HG02938 (cell line): ENCODE measurements around the gene TMPRSS11F.

ENCODE experiments used
- ATAC-seq: cut with Tn5 transposase; IDR thresholded peaks from one replicate; pipeline ENCODE4 v1.9.1; 2021; ENCODE audit warnings: mild to moderate bottlenecking, moderate library complexity; ENCODE audit not compliant: unreplicated experiment

Gene TMPRSS11F

DNA sequence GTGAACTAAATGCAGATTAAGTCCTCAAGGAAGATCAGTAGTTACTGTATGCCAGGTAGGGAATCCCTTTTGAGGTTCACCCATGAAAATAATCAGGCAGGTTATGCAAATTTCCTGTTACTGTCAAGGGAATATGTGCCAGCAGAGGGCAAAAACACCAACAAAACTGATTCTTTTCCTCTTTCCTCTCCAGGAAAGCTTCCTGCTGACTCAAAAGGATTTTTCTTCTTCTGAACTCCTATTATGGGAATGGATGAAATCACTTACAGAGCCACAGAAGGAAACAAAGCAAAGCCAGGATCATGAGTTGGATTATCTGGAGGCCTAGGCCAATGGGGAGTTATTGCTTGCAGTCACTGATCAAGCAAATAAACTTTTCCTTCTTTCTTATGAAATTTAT is 49.7 kb downstream of the TMPRSS11F start:
- ATAC-seq = no peak

GRCh38 chr4:68077737-68078136 is 51.9 kb downstream of the TMPRSS11F start:
- ATAC-seq = no peak

- no peak for ATAC-seq
These were observed 52.4 kb downstream of the TMPRSS11F start for GRCh38 chr4:68077301-68077700.

- ATAC-seq = no peak
These were observed 53.5 kb downstream of the TMPRSS11F start for GRCh38 chr4:68076194-68076593.

- ATAC-seq = no peak
These were observed 55.3 kb downstream of the TMPRSS11F start for GRCh38 chr4:68074397-68074796.

DNA sequence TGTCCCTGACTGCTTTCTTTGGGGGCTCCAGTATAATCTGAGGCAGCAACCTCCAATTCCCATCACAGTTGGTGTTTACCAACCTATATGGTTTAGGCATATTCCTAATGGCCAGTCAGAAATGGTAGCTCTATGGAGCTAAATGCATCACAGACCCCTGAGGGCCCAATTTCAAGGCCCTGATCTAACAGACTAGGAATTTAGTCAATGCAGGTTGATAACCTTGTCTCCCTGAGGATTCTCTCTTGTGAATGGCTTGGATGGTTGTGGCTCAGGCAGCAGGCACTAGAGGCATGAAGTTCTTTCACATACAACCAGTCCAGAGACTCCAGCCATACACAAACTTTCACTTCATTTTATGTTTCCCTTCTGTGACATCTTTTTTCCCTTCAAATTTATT is 59.4 kb downstream of the TMPRSS11F start:
- no peak for ATAC-seq

GRCh38 chr4:68062501-68062900 is 67.2 kb downstream of the TMPRSS11F start:
- ATAC-seq = no peak

- no peak for ATAC-seq
These were observed 91.4 kb downstream of the TMPRSS11F start for GRCh38 chr4:68038272-68038671.

DNA sequence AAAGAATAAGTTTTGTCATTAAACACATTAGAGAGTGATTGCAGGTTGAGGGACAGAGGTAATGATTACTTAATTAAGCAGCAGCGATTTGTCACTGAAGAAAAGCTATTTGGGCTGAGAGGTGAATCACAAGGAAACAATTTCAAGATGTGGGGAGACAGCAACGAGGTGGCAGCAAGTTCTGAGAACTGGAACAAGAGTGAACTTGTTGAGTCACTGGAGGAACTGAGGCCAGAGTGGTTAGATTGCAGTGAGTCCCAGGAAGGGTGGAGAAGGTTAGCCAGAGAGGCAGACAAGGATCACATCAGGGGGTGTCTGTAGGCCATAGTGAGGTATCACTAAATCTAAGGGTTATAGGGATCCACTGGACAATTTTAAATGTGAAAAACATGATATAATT is 108.5 kb downstream of the TMPRSS11F start:
- no peak for ATAC-seq

GRCh38 chr4:68011684-68012083 is 118.0 kb downstream of the TMPRSS11F start:
- no peak for ATAC-seq
